Measurements from ENCODE around the gene ZBTB46.

The ZBTB46 gene

GRCh38 chr20:63696306-63696627, 134.8 kb downstream of the ZBTB46 start:
- Histone ChIP-seq H3K4me3 (ENCODE audit: low read depth in 1 of 2, low read length in 1 of 2) (no peak overlapping the region), H3K9me3 (no peaks in the 10 kb centered on the region), H3K4me1 (ENCODE audit: control insufficient read depth in 1 of 2, insufficient read depth in 1 of 2, low read depth in 1 of 2, low read length in 1 of 2) (peaks cover 0 to 4% of the 10 kb centered on the region in 2 experiments), H3K36me3 (peaks cover 58% of the 10 kb centered on the region), H3K27ac (no peak overlapping the region), H3K27me3 (peaks cover 21% of the 10 kb centered on the region)
- TF ChIP-seq CTCF (IDR thresholded peaks at IDR 0.05), result no peak

- H3K9me3 ChIP-seq, result no peaks in the 10 kb centered on the region
- no peak overlapping the region for H3K4me3 ChIP-seq (ENCODE audit: low read depth in 1 of 2, low read length in 1 of 2)
- no peak overlapping the region for H3K27ac ChIP-seq
- H3K36me3 ChIP-seq, result peaks cover 52% of the 10 kb centered on the region
- peaks cover 21% of the 10 kb centered on the region for H3K27me3 ChIP-seq
- no peak for TF ChIP-seq CTCF (IDR thresholded peaks at IDR 0.05)
- peaks cover 0 to 4% of the 10 kb centered on the region in 2 experiments for H3K4me1 ChIP-seq (ENCODE audit: control insufficient read depth in 1 of 2, insufficient read depth in 1 of 2, low read depth in 1 of 2, low read length in 1 of 2)
Observed at GRCh38 chr20:63695424-63696305, 135.4 kb downstream of the ZBTB46 start.

GRCh38 chr20:63694584-63695423, 136.3 kb downstream of the ZBTB46 start:
- H3K4me3 ChIP-seq (ENCODE audit: low read depth in 1 of 2, low read length in 1 of 2), result no peak overlapping the region
- no peak for TF ChIP-seq CTCF (IDR thresholded peaks at IDR 0.05)
- H3K36me3 ChIP-seq, result peaks cover 43% of the 10 kb centered on the region
- no peaks in the 10 kb centered on the region for H3K9me3 ChIP-seq
- peaks cover 21% of the 10 kb centered on the region for H3K27me3 ChIP-seq
- no peak overlapping the region for H3K27ac ChIP-seq
- peaks cover 0 to 4% of the 10 kb centered on the region in 2 experiments for H3K4me1 ChIP-seq (ENCODE audit: control insufficient read depth in 1 of 2, insufficient read depth in 1 of 2, low read depth in 1 of 2, low read length in 1 of 2)

GRCh38 chr20:63693733-63694583, 137.1 kb downstream of the ZBTB46 start:
- H3K9me3 ChIP-seq, result no peaks in the 10 kb centered on the region
- H3K36me3 ChIP-seq, result peaks cover 35% of the 10 kb centered on the region
- peaks cover 0 to 4% of the 10 kb centered on the region in 2 experiments for H3K4me1 ChIP-seq (ENCODE audit: control insufficient read depth in 1 of 2, insufficient read depth in 1 of 2, low read depth in 1 of 2, low read length in 1 of 2)
- H3K27me3 ChIP-seq, result peaks cover 21% of the 10 kb centered on the region
- TF ChIP-seq CTCF (IDR thresholded peaks at IDR 0.05), result no peak
- no peak overlapping the region for H3K4me3 ChIP-seq (ENCODE audit: low read depth in 1 of 2, low read length in 1 of 2)
- no peak overlapping the region for H3K27ac ChIP-seq

Data from neutrophil (primary cell).